B cell (primary cell): Measurements from ENCODE around the gene PCSK2. TPM values are rescaled to one million over a fixed set of nuclear protein-coding genes. Genes with fewer than 3 reads are reported as not detected.

Source experiments
- ATAC-seq: fragments of 200-7000 bp; cut with Tn5 transposase; one replicate; pipeline ENCODE4 v1.10.0; 2021; ENCODE audit warnings: low read depth, mild to moderate bottlenecking, moderate number of reproducible peaks, moderate library complexity
- CTCF ChIA-PET: fragments of 350-600 bp; sonication (Branson Sonifier 250); formaldehyde crosslinking; loops from one replicate; lab custom pipeline; 2021; ENCODE audit warnings: antibody characterized with exemption, inconsistent platforms; lab: Charles Lee
- POLR2A ChIA-PET: fragments of 350-600 bp; sonication (Branson Sonifier 250); formaldehyde crosslinking; loops from one replicate; lab custom pipeline; 2021; ENCODE audit warnings: antibody characterized with exemption; lab: Charles Lee
- DNase-seq: peaks from one replicate; pipeline ENCODE4 v3.0.0; 2013
- H2AFZ ChIP-seq: 2 replicates; pipeline ENCODE4 v1.6.1; 2012; ENCODE audit warnings: mild to moderate bottlenecking, low read depth, low read length; ENCODE audit not compliant: insufficient read depth, poor library complexity, severe bottlenecking
- H3K27ac ChIP-seq, 2 donors: 1 replicate in 1 of 2; 2 replicates in 1 of 2; pipeline ENCODE4 v1.5.1; 2012 to 2013; ENCODE audit warnings: low read length in 2 of 2, mild to moderate bottlenecking in 2 of 2, moderate library complexity in 1 of 2
- H3K27me3 ChIP-seq, 4 experiments: fragments of 200-600 bp in 1 of 4; sonication (generic) in 1 of 4; replicated peaks in 1 of 4; 1 replicate in 2 of 4; 2 replicates in 2 of 4; pipeline versions ENCODE4 v1.6.1 to v1.7.0; 2013 to 2016; ENCODE audit warnings: low read length in 3 of 4, mild to moderate bottlenecking in 2 of 4, mixed read lengths in 1 of 4, moderate library complexity in 1 of 4; ENCODE audit not compliant: insufficient read depth in 4 of 4, control insufficient read depth in 3 of 4; ENCODE audit errors: control extremely low read depth in 1 of 4
- H3K36me3 ChIP-seq, 2 experiments: replicated peaks in 1 of 2; 1 replicate in 1 of 2; 2 replicates in 1 of 2; pipeline versions ENCODE4 v1.6.1 to v1.7.1; 2013; ENCODE audit warnings: low read length in 1 of 2; ENCODE audit not compliant: insufficient read depth in 2 of 2, control insufficient read depth in 1 of 2; ENCODE audit errors: control extremely low read depth in 1 of 2, extremely low read depth in 1 of 2
- H3K4me1 ChIP-seq, 2 donors: fragments of 200-600 bp in 1 of 2; sonication (generic) in 1 of 2; 1 replicate in 1 of 2; 2 replicates in 1 of 2; pipeline versions ENCODE4 v1.5.1 to v1.6.1; 2013 to 2017; ENCODE audit warnings: low read length in 2 of 2; ENCODE audit not compliant: control insufficient read depth in 2 of 2, insufficient read depth in 2 of 2
- H3K4me2 ChIP-seq: replicated peaks from 2 replicates; pipeline ENCODE3; 2012; ENCODE audit warnings: mild to moderate bottlenecking, low read depth, low read length; ENCODE audit not compliant: poor library complexity, severe bottlenecking
- H3K4me3 ChIP-seq, 5 experiments: fragments of 200-600 bp in 1 of 5; sonication (generic) in 1 of 5; 1 replicate in 3 of 5; 2 replicates in 2 of 5; pipeline versions ENCODE4 v1.5.1 to v1.7.0; 2011 to 2016; ENCODE audit warnings: low read length in 4 of 5, mild to moderate bottlenecking in 4 of 5, low read depth in 2 of 5, control low read depth in 1 of 5, moderate library complexity in 1 of 5; ENCODE audit not compliant: insufficient read depth in 1 of 5; ENCODE audit errors: control extremely low read depth in 1 of 5, extremely low read depth in 1 of 5
- H3K79me2 ChIP-seq: fragments of 200-600 bp; sonication (generic); one replicate; pipeline ENCODE4 v1.6.0; 2016; ENCODE audit warnings: low read length; ENCODE audit not compliant: control insufficient read depth, insufficient read depth
- H3K9ac ChIP-seq: fragments of 200-600 bp; sonication (generic); 2 replicates; pipeline ENCODE4 v1.6.1; 2017; ENCODE audit warnings: mild to moderate bottlenecking, low read length, moderate library complexity
- H3K9me3 ChIP-seq, 3 donors: one replicate each; pipeline versions ENCODE4 v1.6.1 to v1.7.1; 2013; ENCODE audit warnings: low read length in 2 of 3; ENCODE audit not compliant: control insufficient read depth in 2 of 3, insufficient read depth in 1 of 3; ENCODE audit errors: control extremely low read depth in 1 of 3
- H4K20me1 ChIP-seq: 2 replicates; pipeline ENCODE4 v1.6.0; 2012; ENCODE audit warnings: mild to moderate bottlenecking, low read length; ENCODE audit not compliant: insufficient read depth, control insufficient read depth, poor library complexity, severe bottlenecking
- H3K27ac Mint-ChIP-seq: one replicate; pipeline ENCODE4 v1.8.0; 2021; ENCODE audit warnings: mixed read lengths
- H3K27me3 Mint-ChIP-seq: one replicate; pipeline ENCODE4 v1.8.0; 2021; ENCODE audit warnings: mixed read lengths
- H3K4me1 Mint-ChIP-seq: one replicate; pipeline ENCODE4 v1.8.0; 2021; ENCODE audit warnings: mixed read lengths
- H3K4me3 Mint-ChIP-seq: one replicate; pipeline ENCODE4 v1.8.0; 2021; ENCODE audit warnings: mixed read lengths
- H3K9me3 Mint-ChIP-seq: one replicate; pipeline ENCODE4 v1.8.0; 2022; ENCODE audit warnings: mixed read lengths; ENCODE audit not compliant: insufficient read depth
- CTCF ChIP-seq: fragments of 200-600 bp; IDR thresholded peaks from one replicate; pipeline ENCODE4 v1.8.0; 2022; ENCODE audit warnings: antibody characterized with exemption, mild to moderate bottlenecking
- EZH2 ChIP-seq: IDR thresholded peaks from 2 replicates; pipeline ENCODE4 v1.6.1; 2012; ENCODE audit warnings: borderline replicate concordance, low read depth, mild to moderate bottlenecking, moderate library complexity, low read length; ENCODE audit not compliant: insufficient read depth, poor library complexity, severe bottlenecking
- WGBS: methylation state at CpG from one replicate; pipeline ENCODE4 v1.1.5; 2013; ENCODE audit warnings: missing lambda C conversion rate; ENCODE audit not compliant: insufficient coverage; 5-methylcytosine and 5-hydroxymethylcytosine counted together
- intact Hi-C: fragments of 100-400 bp; cut with micrococcal nuclease; formaldehyde crosslinking; loops from one replicate; pipeline ENCODE4 v1.10.0; 2022
- polyA plus RNA-seq: library from polyadenylated mRNA; depleted of rRNA; stranded (reverse); fragments of >200 nt; gene quantifications from 2 replicates; pipeline ENCODE4 v1.2.3, GENCODE V29; 2012
- total RNA-seq, 2 donors: library from RNA; stranded (reverse); fragments of 120-200 nt in 1 of 2; gene quantifications; 1 replicate in 1 of 2; 2 replicates in 1 of 2; pipeline versions ENCODE4 v1.2.3 to v1.2.4, GENCODE V29; 2013 to 2022

PCSK2 gene
- total and polyA plus RNA-seq, 2 donors (not counting 1 experiment from before 2014, with no cell fraction given): not detected

GRCh38 chr20:17399303-17399985 is 172.6 kb downstream of the PCSK2 start:
- 56% methylated on average over 5 of the region's 7 CpGs for WGBS
- no peak overlapping the region for H3K27ac Mint-ChIP-seq
- intact Hi-C loops: no loop called here

DNA sequence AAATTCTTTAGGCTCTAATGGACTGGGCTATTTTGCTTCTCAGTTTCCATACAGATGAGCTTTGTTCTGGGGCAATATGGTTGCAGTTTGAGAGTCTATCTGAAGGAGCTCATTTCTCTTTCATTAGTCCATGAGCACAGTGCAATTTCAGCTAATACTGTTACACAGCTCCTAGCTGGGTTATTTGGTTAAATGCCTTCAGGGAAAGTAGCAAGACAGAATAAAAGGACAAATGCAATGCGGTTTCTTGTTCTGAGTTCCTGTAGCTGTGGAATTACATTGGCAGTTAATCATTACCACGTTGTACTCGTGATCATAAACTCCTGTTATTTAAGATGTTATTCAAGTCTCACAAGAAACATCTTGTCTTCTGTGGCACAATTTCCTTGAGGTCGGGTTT is 176.6 kb downstream of the PCSK2 start:
- H3K4me1 ChIP-seq: no peaks in the 10 kb centered on the region
- H4K20me1 ChIP-seq: no peaks in the 10 kb centered on the region
- no peak overlapping the region for H2AFZ ChIP-seq
- H3K4me3 ChIP-seq: no peak overlapping the region
- no peaks in the 10 kb centered on the region for H3K36me3 ChIP-seq
- CTCF ChIA-PET: no interaction called here
- H3K27me3 ChIP-seq: no peaks in the 10 kb centered on the region
- no peak overlapping the region for H3K4me2 ChIP-seq
- DNase-seq (no peak), ATAC-seq (no peak)
- no peak for TF ChIP-seq EZH2
- TF ChIP-seq CTCF: no peak
- Mint-ChIP-seq H3K4me1 (no peaks in the 10 kb centered on the region), H3K9me3 (no peaks in the 10 kb centered on the region), H3K27me3 (peaks cover 25% of the 10 kb centered on the region), H3K4me3 (no peak overlapping the region), H3K27ac (no peak overlapping the region)
- intact Hi-C loops: no loop called here
- no peaks in the 10 kb centered on the region for H3K9me3 ChIP-seq
- no peak overlapping the region for H3K9ac ChIP-seq
- no peaks in the 10 kb centered on the region for H3K79me2 ChIP-seq
- no CpG with 5 or more reads among the region's 4 CpGs for WGBS
- POLR2A ChIA-PET: no interaction called here
- no peak overlapping the region for H3K27ac ChIP-seq

More at GRCh38 chr20:17399303-17399985, 172.6 kb downstream of the PCSK2 start:
- Mint-ChIP-seq H3K9me3 (no peaks in the 10 kb centered on the region), H3K4me1 (no peaks in the 10 kb centered on the region), H3K27me3 (peaks cover 12% of the 10 kb centered on the region), H3K4me3 (no peak overlapping the region)
- H3K79me2 ChIP-seq: no peaks in the 10 kb centered on the region
- H4K20me1 ChIP-seq: no peaks in the 10 kb centered on the region
- H3K4me2 ChIP-seq: no peak overlapping the region
- peaks cover 0 to 3% (median 0%) of the 10 kb centered on the region in 4 experiments for H3K27me3 ChIP-seq
- no peak overlapping the region for H3K4me3 ChIP-seq
- DNase-seq: no peak
- H3K9me3 ChIP-seq: no peaks in the 10 kb centered on the region
- H3K4me1 ChIP-seq: no peaks in the 10 kb centered on the region
- ATAC-seq: no peak
- H3K27ac ChIP-seq: no peak overlapping the region
- TF ChIP-seq EZH2: no peak
- ChIA-PET POLR2A (no interaction called here), CTCF (interaction anchor here (1.1 kb wide), 1 partner anchor 31 kb away, joined by 3 read pairs; no protein-coding TSS in a partner anchor)
- no peak overlapping the region for H3K9ac ChIP-seq
- H2AFZ ChIP-seq: no peak overlapping the region
- H3K36me3 ChIP-seq: no peaks in the 10 kb centered on the region
